Activated CD8-positive, alpha-beta T cell treated with anti-CD3 and anti-CD28 coated beads for 36 hours (primary cell): ENCODE data around the gene SIGLEC14. TPM values are rescaled to one million over a fixed set of nuclear protein-coding genes. Genes with fewer than 3 reads are reported as not detected.
"Not testable (repeated sequence)": the region's sequence is repeated elsewhere in the genome, so short reads cannot be mapped to it uniquely, and the experiment has no call there.

Experiments used
- ATAC-seq: fragments of 200-7000 bp; cut with Tn5 transposase; one replicate; pipeline ENCODE4 v1.10.0; 2021; ENCODE audit warnings: mild to moderate bottlenecking, moderate library complexity
- CTCF ChIA-PET: fragments of 350-600 bp; sonication (Branson Sonifier 250); formaldehyde crosslinking; loops from one replicate; lab custom pipeline; 2021; ENCODE audit warnings: antibody characterized with exemption; lab: Charles Lee
- POLR2A ChIA-PET: fragments of 350-600 bp; sonication (Branson Sonifier 250); formaldehyde crosslinking; loops from one replicate; lab custom pipeline; 2021; ENCODE audit warnings: antibody characterized with exemption; lab: Charles Lee
- DNase-seq: peaks from one replicate; pipeline ENCODE4 v3.0.0-alpha.2; 2020
- H3K27ac Mint-ChIP-seq: one replicate; pipeline ENCODE4 v1.8.0; 2021; ENCODE audit warnings: mild to moderate bottlenecking, mixed read lengths
- H3K27me3 Mint-ChIP-seq: one replicate; pipeline ENCODE4 v1.8.0; 2021; ENCODE audit warnings: mixed read lengths
- H3K36me3 Mint-ChIP-seq: one replicate; pipeline ENCODE4 v1.8.0; 2021; ENCODE audit warnings: low read depth, mixed read lengths
- H3K4me1 Mint-ChIP-seq: one replicate; pipeline ENCODE4 v1.8.0; 2021; ENCODE audit warnings: low read depth, mixed read lengths
- H3K4me3 Mint-ChIP-seq: one replicate; pipeline ENCODE4 v1.8.0; 2021; ENCODE audit warnings: mild to moderate bottlenecking, moderate library complexity, mixed read lengths
- H3K9me3 Mint-ChIP-seq: one replicate; pipeline ENCODE4 v1.8.0; 2021; ENCODE audit warnings: mixed read lengths
- intact Hi-C: fragments of 100-400 bp; cut with micrococcal nuclease; formaldehyde crosslinking; loops from one replicate; pipeline ENCODE4 v1.10.0; 2022
- total RNA-seq, 2 experiments: library from RNA; stranded (reverse); gene quantifications; one replicate each; pipeline ENCODE4 v1.2.3, GENCODE V29; 2021
- TF ChIP-seq, protein P1 (sequence below): fragments of 200-600 bp; IDR thresholded peaks from one replicate; pipeline ENCODE4 v1.8.0; 2022; ENCODE audit warnings: antibody characterized with exemption, mild to moderate bottlenecking

The SIGLEC14 gene
- total RNA-seq, 2 experiments from 2014 or later: not detected

DNA sequence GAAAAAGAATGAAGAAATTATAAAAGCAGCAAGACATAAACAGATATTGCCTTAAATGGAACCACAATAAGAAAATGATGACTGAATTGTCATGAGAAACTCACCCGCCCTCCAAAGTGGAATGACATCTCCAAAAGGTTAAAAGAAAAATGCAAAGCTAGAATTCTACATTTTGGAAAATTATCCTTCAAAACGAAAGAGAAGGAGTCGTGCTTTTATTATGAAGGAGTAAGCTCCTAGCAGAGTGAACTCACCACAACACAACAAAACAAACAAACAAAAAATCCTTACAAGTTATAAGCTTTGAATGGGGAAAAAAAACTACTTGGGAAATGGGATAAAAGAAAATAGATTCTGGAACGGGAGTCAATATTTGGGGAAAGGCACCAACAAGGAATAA, 6.7 kb downstream of the SIGLEC14 start:
- peaks cover 37% of the 10 kb centered on the region for H3K27me3 Mint-ChIP-seq
- CTCF ChIA-PET: interaction anchor here (0.8 to 1.3 kb wide), 7 partner anchors 14 to 200 kb away, joined by 3 to 5 read pairs (median 4); no protein-coding TSS in a partner anchor

DNA sequence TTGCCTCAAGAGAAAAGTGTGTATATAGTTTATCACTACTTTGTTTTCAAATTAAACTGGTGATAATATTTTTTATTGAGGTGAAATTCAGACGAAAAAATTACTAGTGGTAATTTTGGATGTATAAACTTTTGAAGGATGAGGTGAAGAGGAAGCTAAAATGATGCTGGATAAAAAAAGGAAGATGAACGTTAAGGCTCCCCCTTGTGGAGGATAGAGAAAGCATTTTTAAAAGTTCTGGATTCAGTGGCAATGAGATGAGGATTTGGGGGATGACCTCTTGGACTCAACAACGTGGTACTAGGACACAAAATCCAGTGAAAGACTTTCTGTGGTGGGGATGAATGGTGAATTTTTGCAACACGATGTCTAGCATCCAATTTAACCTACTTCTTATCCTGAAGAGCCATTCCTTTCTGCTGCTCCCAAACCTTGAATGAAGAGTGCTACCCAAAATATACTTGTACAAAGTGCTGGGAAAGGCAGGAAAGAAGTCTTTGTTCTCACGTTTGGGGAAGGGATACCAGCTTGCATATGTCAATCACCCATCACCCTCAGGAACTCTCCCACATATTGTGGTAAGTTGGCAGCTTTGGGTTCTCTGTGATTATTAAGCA, 9.2 kb downstream of the SIGLEC14 start:
- DNase-seq (no peak), ATAC-seq (no peak)
- Mint-ChIP-seq H3K4me1 (no peaks in the 10 kb centered on the region), H3K9me3 (peaks cover 3% of the 10 kb centered on the region), H3K27ac (no peak overlapping the region), H3K27me3 (peaks cover 26% of the 10 kb centered on the region), H3K4me3 (no peak overlapping the region), H3K36me3 (no peaks in the 10 kb centered on the region)
- ChIA-PET CTCF (interaction anchor here (0.6 to 2.3 kb wide), 15 partner anchors 18 to 389 kb away, joined by 3 to 16 read pairs (median 4); no protein-coding TSS in a partner anchor), POLR2A (interaction anchor here (1.5 kb wide), 1 partner anchor 20 kb away, joined by 3 read pairs; no protein-coding TSS in a partner anchor)
- intact Hi-C loops: no loop called here
- TF ChIP-seq, protein P1, sequence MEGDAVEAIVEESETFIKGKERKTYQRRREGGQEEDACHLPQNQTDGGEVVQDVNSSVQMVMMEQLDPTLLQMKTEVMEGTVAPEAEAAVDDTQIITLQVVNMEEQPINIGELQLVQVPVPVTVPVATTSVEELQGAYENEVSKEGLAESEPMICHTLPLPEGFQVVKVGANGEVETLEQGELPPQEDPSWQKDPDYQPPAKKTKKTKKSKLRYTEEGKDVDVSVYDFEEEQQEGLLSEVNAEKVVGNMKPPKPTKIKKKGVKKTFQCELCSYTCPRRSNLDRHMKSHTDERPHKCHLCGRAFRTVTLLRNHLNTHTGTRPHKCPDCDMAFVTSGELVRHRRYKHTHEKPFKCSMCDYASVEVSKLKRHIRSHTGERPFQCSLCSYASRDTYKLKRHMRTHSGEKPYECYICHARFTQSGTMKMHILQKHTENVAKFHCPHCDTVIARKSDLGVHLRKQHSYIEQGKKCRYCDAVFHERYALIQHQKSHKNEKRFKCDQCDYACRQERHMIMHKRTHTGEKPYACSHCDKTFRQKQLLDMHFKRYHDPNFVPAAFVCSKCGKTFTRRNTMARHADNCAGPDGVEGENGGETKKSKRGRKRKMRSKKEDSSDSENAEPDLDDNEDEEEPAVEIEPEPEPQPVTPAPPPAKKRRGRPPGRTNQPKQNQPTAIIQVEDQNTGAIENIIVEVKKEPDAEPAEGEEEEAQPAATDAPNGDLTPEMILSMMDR: peak; percentile 65

More for the DNA sequence above, 6.7 kb downstream of the SIGLEC14 start:
- no peaks in the 10 kb centered on the region for H3K4me1 Mint-ChIP-seq
- POLR2A ChIA-PET: no interaction called here
- TF ChIP-seq, protein P1: no peak
- H3K27ac Mint-ChIP-seq: no peak overlapping the region
- H3K4me3 Mint-ChIP-seq: no peak overlapping the region
- intact Hi-C loops: no loop called here
- ATAC-seq (no peak), DNase-seq (no peak)
- H3K36me3 Mint-ChIP-seq: no peaks in the 10 kb centered on the region
- peaks cover 3% of the 10 kb centered on the region for H3K9me3 Mint-ChIP-seq

DNA sequence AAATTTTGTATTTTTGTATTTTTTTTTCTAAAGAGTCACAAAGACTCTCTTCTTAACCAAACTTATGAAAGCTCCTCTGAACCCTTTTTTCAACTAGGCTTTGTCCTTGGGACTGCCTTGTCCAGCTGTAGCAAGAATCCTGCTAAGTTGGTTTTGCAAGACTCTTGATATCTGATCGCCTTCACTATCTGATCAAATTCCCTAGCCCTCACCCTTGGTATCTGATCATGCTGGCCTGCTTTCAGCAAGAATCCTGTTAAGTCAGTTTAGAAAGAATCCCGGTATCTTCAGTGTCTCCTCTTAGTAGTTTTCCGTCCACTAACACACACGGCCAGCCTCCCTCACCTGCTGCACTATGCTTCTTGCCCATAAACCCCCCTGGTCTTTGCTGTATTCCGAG, 14.5 kb downstream of the SIGLEC14 start:
- Mint-ChIP-seq H3K36me3 (no peaks in the 10 kb centered on the region), H3K27ac (no peak overlapping the region), H3K9me3 (peaks cover 3% of the 10 kb centered on the region), H3K27me3 (peaks cover 13% of the 10 kb centered on the region), H3K4me1 (no peaks in the 10 kb centered on the region), H3K4me3 (no peak overlapping the region)
- ATAC-seq (no peak), DNase-seq (no peak)
- CTCF ChIA-PET: interaction anchor here (1.1 kb wide), 1 partner anchor 22 kb away, joined by 3 read pairs; no protein-coding TSS in a partner anchor
- POLR2A ChIA-PET: no interaction called here
- intact Hi-C loops: no loop called here
- TF ChIP-seq, protein P1: no peak

- intact Hi-C loops, H3K4me1 Mint-ChIP-seq, H3K9me3 Mint-ChIP-seq, H3K27ac Mint-ChIP-seq, ATAC-seq, H3K36me3 Mint-ChIP-seq, H3K4me3 Mint-ChIP-seq, POLR2A ChIA-PET, DNase-seq: not testable (repeated sequence)
- peaks cover 14% of the 10 kb centered on the region for H3K27me3 Mint-ChIP-seq
- CTCF ChIA-PET: interaction anchor here (0.8 kb wide), 1 partner anchor 115 kb away, joined by 3 read pairs; no protein-coding TSS in a partner anchor
Measured at GRCh38 chr19:51630315-51630714, 16.3 kb downstream of the SIGLEC14 start, which contains the start of gene SIGLEC5. TSS of gene SIGLEC5 (minus strand) at chr19:51630401. CDS start at chr19:51630335, 66 bp downstream.

DNA sequence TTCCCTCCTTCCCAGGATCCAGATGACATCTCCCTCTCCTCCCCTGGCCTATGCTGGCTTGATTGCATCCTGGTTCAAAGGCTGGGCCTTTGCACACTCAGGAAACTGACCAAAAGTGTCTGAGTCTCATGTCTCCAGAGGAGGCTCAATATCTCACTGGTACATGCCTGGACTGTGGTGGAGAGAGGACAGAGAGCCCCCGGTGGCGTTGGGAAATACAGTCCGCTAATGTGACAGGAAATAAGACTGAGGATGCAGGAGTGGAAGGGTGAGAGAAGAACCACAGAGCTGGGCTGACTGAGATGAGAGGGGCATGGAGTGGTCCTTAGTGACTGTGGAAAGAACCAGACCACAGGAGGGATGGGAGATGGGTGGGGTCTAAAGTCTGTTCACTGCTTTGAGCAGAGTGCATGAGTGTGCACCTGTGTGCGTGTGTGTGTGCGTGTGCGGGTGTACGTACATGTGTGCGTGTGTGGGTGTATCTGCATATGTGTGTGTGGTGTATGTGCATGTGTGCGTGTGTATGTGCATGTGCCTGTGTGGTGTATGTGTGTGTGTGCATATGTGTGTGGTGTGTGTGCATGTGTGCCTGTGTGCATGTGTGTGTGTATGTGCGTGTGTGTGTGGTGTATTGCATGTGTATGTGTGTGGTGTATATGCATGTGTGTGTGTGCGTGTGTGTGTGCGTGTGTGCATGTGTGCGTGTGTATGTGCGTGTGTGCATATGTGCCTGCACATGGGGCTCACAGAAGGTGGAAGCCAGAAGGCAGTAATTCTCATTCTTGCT, 18.3 kb downstream of the SIGLEC14 start:
- H3K4me1 Mint-ChIP-seq: no peaks in the 10 kb centered on the region
- CTCF ChIA-PET: no interaction called here
- peaks cover 25% of the 10 kb centered on the region for H3K27me3 Mint-ChIP-seq
- no peak overlapping the region for H3K4me3 Mint-ChIP-seq
- no peak for ATAC-seq
- no peak overlapping the region for H3K27ac Mint-ChIP-seq
- POLR2A ChIA-PET: no interaction called here
- no peak for DNase-seq
- TF ChIP-seq, protein P1: no peak
- H3K9me3 Mint-ChIP-seq: no peaks in the 10 kb centered on the region
- intact Hi-C loops: no loop called here
- H3K36me3 Mint-ChIP-seq: no peaks in the 10 kb centered on the region
